H1 (cell line): ENCODE results near the gene ANXA1. TPM values are rescaled to one million over a fixed set of nuclear protein-coding genes. Genes with fewer than 3 reads are reported as not detected.

Experiments used
- SP4 ChIP-seq: IDR thresholded peaks from 2 replicates; pipeline ENCODE4 v1.6.1; 2012; ENCODE audit warnings: low read length, inconsistent platforms
- ZNF274 ChIP-seq: IDR thresholded peaks from 2 replicates; pipeline ENCODE4 v1.7.0; 2012; ENCODE audit warnings: low read length, borderline replicate concordance; ENCODE audit errors: extremely low read depth
- polyA plus RNA-seq, 7 experiments: library from polyadenylated mRNA; depleted of rRNA in 3 of 7; stranded (reverse) in 5 of 7; unstranded in 2 of 7; fragments of >200 nt in 5 of 7; fragments of 200-250 nt in 2 of 7; gene quantifications; 1 replicate in 5 of 7; 2 replicates in 1 of 7; 4 replicates in 1 of 7; pipeline versions ENCODE4 v1.2.1 to v1.2.3, GENCODE V29; 2011 to 2013; ENCODE audit warnings: missing spikeins in 2 of 7, mixed read lengths in 2 of 7
- total RNA-seq: library from RNA; stranded (reverse); fragmentation: NEBNext Ultra II Directional; extraction: Animal tissue kit (Norgen Biotek cat#: 25700); gene quantifications from 2 replicates; pipeline ENCODE4 v1.2.1, GENCODE V29; 2021

ANXA1 gene
- total and polyA plus RNA-seq, 2 of the 8 experiments (the other 6 are each of a cell fraction or from before 2014, with no cell fraction given): 0.71 to 5.7 TPM

- TF ChIP-seq SP4 (no peak), ZNF274 (no peak)
Measured at GRCh38 chr9:73158723-73159122, 7.1 kb downstream of the ANXA1 start (continued).
